ENCODE measurements around the gene TSPAN9. TPM values are rescaled to one million over a fixed set of nuclear protein-coding genes. Genes with fewer than 3 reads are reported as not detected.

The TSPAN9 gene
- total RNA-seq, 1 experiment from 2014 or later = 13.4 TPM

- DNase-seq (ENCODE audit: unreplicated experiment) = no peak
- Mint-ChIP-seq H3K27me3 (ENCODE audit: insufficient read depth, unreplicated experiment) (peaks cover 24% of the 10 kb centered on the region), H3K4me3 (ENCODE audit: unreplicated experiment) (no peak overlapping the region), H3K36me3 (ENCODE audit: insufficient read depth, unreplicated experiment) (no peaks in the 10 kb centered on the region), H3K9me3 (ENCODE audit: unreplicated experiment) (no peaks in the 10 kb centered on the region), H3K4me1 (ENCODE audit: insufficient read depth, unreplicated experiment) (peaks cover 13% of the 10 kb centered on the region), H3K27ac (ENCODE audit: low read depth, unreplicated experiment) (no peak overlapping the region)
- TF ChIP-seq CTCF (IDR thresholded peaks at IDR 0.05; ENCODE audit: unreplicated experiment) = no peak
- POLR2A ChIA-PET = interaction anchor here (1.2 kb wide), 1 partner anchor 12 kb away, joined by 3 read pairs; no protein-coding TSS in a partner anchor
- no TSS peak for BruUV-seq (replicated peaks)
- CTCF ChIA-PET = interaction anchor here (1.1 to 2.0 kb wide), 3 partner anchors 12 to 220 kb away, joined by 4 to 6 read pairs (median 5); no protein-coding TSS in a partner anchor
- intact Hi-C loops (cut with micrococcal nuclease) = no loop called here
Observed at GRCh38 chr12:3054374-3054773, 22.8 kb upstream of the TSPAN9 start.

- peaks cover 24% of the 10 kb centered on the region for H3K27me3 Mint-ChIP-seq (ENCODE audit: insufficient read depth, unreplicated experiment)
- POLR2A ChIA-PET = interaction anchor here (1.2 kb wide), 1 partner anchor 13 kb away, joined by 3 read pairs; no protein-coding TSS in a partner anchor
- H3K27ac Mint-ChIP-seq (ENCODE audit: low read depth, unreplicated experiment) = no peak overlapping the region
- H3K4me3 Mint-ChIP-seq (ENCODE audit: unreplicated experiment) = no peak overlapping the region
- TF ChIP-seq CTCF (IDR thresholded peaks at IDR 0.05; ENCODE audit: unreplicated experiment) = no peak
- CTCF ChIA-PET = interaction anchor here (2.0 to 2.1 kb wide), 2 partner anchors 13 to 18 kb away, joined by 6 read pairs; no protein-coding TSS in a partner anchor
- intact Hi-C loops (cut with micrococcal nuclease) = no loop called here
- H3K9me3 Mint-ChIP-seq (ENCODE audit: unreplicated experiment) = no peaks in the 10 kb centered on the region
- H3K4me1 Mint-ChIP-seq (ENCODE audit: insufficient read depth, unreplicated experiment) = peaks cover 12% of the 10 kb centered on the region
- BruUV-seq (replicated peaks) = no TSS peak
- no peaks in the 10 kb centered on the region for H3K36me3 Mint-ChIP-seq (ENCODE audit: insufficient read depth, unreplicated experiment)
- DNase-seq (ENCODE audit: unreplicated experiment) = no peak
Observed at GRCh38 chr12:3055026-3055703, 22.0 kb upstream of the TSPAN9 start.

GRCh38 chr12:3055704-3056467 is 21.3 kb upstream of the TSPAN9 start:
- BruUV-seq (replicated peaks) = no TSS peak
- intact Hi-C loops (cut with micrococcal nuclease) = no loop called here
- Mint-ChIP-seq H3K27ac (ENCODE audit: low read depth, unreplicated experiment) (no peak overlapping the region), H3K36me3 (ENCODE audit: insufficient read depth, unreplicated experiment) (no peaks in the 10 kb centered on the region), H3K27me3 (ENCODE audit: insufficient read depth, unreplicated experiment) (peaks cover 24% of the 10 kb centered on the region), H3K4me3 (ENCODE audit: unreplicated experiment) (no peak overlapping the region), H3K9me3 (ENCODE audit: unreplicated experiment) (no peaks in the 10 kb centered on the region), H3K4me1 (ENCODE audit: insufficient read depth, unreplicated experiment) (peaks cover 6% of the 10 kb centered on the region)
- ChIA-PET CTCF (interaction anchor here (2.0 to 2.1 kb wide), 2 partner anchors 14 to 17 kb away, joined by 6 read pairs; no protein-coding TSS in a partner anchor), POLR2A (no interaction called here)
- no peak for DNase-seq (ENCODE audit: unreplicated experiment)
- no peak for TF ChIP-seq CTCF (IDR thresholded peaks at IDR 0.05; ENCODE audit: unreplicated experiment)

- no peaks in the 10 kb centered on the region for H3K9me3 Mint-ChIP-seq (ENCODE audit: unreplicated experiment)
- H3K4me1 Mint-ChIP-seq (ENCODE audit: insufficient read depth, unreplicated experiment) = no peaks in the 10 kb centered on the region
- no peak overlapping the region for H3K27ac Mint-ChIP-seq (ENCODE audit: low read depth, unreplicated experiment)
- H3K36me3 Mint-ChIP-seq (ENCODE audit: insufficient read depth, unreplicated experiment) = no peaks in the 10 kb centered on the region
- intact Hi-C loops (cut with micrococcal nuclease) = no loop called here
- H3K4me3 Mint-ChIP-seq (ENCODE audit: unreplicated experiment) = no peak overlapping the region
- no peak for DNase-seq (ENCODE audit: unreplicated experiment)
- ChIA-PET CTCF (interaction anchor here (0.7 to 0.9 kb wide), 3 partner anchors 12 to 215 kb away, joined by 3 to 4 read pairs (median 3); no protein-coding TSS in a partner anchor), POLR2A (interaction anchor here (0.9 kb wide), 1 partner anchor 12 kb away, joined by 3 read pairs; no protein-coding TSS in a partner anchor)
- BruUV-seq (replicated peaks) = no TSS peak
- no peak for TF ChIP-seq CTCF (IDR thresholded peaks at IDR 0.05; ENCODE audit: unreplicated experiment)
- peaks cover 53% of the 10 kb centered on the region for H3K27me3 Mint-ChIP-seq (ENCODE audit: insufficient read depth, unreplicated experiment)
Observed at GRCh38 chr12:3061059-3061458, 16.1 kb upstream of the TSPAN9 start.

Measured in MCF 10A (cell line).